NT2/D1 (cell line): Measurements from ENCODE around the gene CRNKL1.

ENCODE experiments used
- YY1 ChIP-seq: IDR thresholded peaks from 2 replicates; pipeline ENCODE4 v1.6.1; 2011; ENCODE audit not compliant: insufficient read length, insufficient read depth
- ZNF274 ChIP-seq: IDR thresholded peaks from 2 replicates; pipeline ENCODE4 v1.6.1; 2011; ENCODE audit warnings: mild to moderate bottlenecking, low read depth, low read length

- TF ChIP-seq YY1: no peak
- TF ChIP-seq ZNF274: no peak
These were observed 18.8 kb upstream of the CRNKL1 start for GRCh38 chr20:20070871-20071726.
